ENCODE measurements around the gene DISP2. TPM values are rescaled to one million over a fixed set of nuclear protein-coding genes. Genes with fewer than 3 reads are reported as not detected.

Gene DISP2
- total RNA-seq, 1 donor: 0.36 TPM

GRCh38 chr15:40409366-40409765, 51.3 kb downstream of the DISP2 start:
- Histone ChIP-seq H4K20me1 (ENCODE audit: insufficient read depth, low read length) (peaks cover 4% of the 10 kb centered on the region), H3K27ac (ENCODE audit: low read depth, low read length) (no peak overlapping the region), H3K4me2 (ENCODE audit: insufficient read depth, low read length) (no peak overlapping the region), H3K27me3 (ENCODE audit: insufficient read depth, low read length) (no peaks in the 10 kb centered on the region), H3K36me3 (ENCODE audit: insufficient read depth, low read length) (peaks cover 61% of the 10 kb centered on the region), H3K4me1 (ENCODE audit: insufficient read depth, low read length) (peaks cover 21% of the 10 kb centered on the region), H3K4me3 (ENCODE audit: insufficient read depth, low read length) (no peak overlapping the region), H3K79me2 (ENCODE audit: insufficient read depth, low read length) (peaks cover 23% of the 10 kb centered on the region), H2AFZ (ENCODE audit: low read length) (no peak overlapping the region), H3K9me3 (ENCODE audit: low read depth, low read length) (no peaks in the 10 kb centered on the region)
- DNase-seq (ENCODE audit: insufficient read length, low spot score, missing footprints): peak; percentile 44
- TF ChIP-seq CTCF (IDR thresholded peaks at IDR 0.05; ENCODE audit: extremely low read depth, low read depth, low read length): no peak

- H3K9me3 ChIP-seq (ENCODE audit: low read depth, low read length): no peaks in the 10 kb centered on the region
- peaks cover 72% of the 10 kb centered on the region for H3K36me3 ChIP-seq (ENCODE audit: insufficient read depth, low read length)
- peaks cover 13% of the 10 kb centered on the region for H3K4me1 ChIP-seq (ENCODE audit: insufficient read depth, low read length)
- H3K79me2 ChIP-seq (ENCODE audit: insufficient read depth, low read length): peaks cover 23% of the 10 kb centered on the region
- no peak overlapping the region for H3K27ac ChIP-seq (ENCODE audit: low read depth, low read length)
- TF ChIP-seq CTCF (IDR thresholded peaks at IDR 0.05; ENCODE audit: extremely low read depth, low read depth, low read length): no peak
- peaks cover 4% of the 10 kb centered on the region for H4K20me1 ChIP-seq (ENCODE audit: insufficient read depth, low read length)
- H3K27me3 ChIP-seq (ENCODE audit: insufficient read depth, low read length): no peaks in the 10 kb centered on the region
- H3K4me3 ChIP-seq (ENCODE audit: insufficient read depth, low read length): no peak overlapping the region
- DNase-seq (ENCODE audit: insufficient read length, low spot score, missing footprints): peak; percentile 22
- H2AFZ ChIP-seq (ENCODE audit: low read length): no peak overlapping the region
- no peak overlapping the region for H3K4me2 ChIP-seq (ENCODE audit: insufficient read depth, low read length)
Measured at GRCh38 chr15:40410476-40410875, 52.5 kb downstream of the DISP2 start.

- H3K4me1 ChIP-seq (ENCODE audit: insufficient read depth, low read length): peaks cover 2% of the 10 kb centered on the region
- no peaks in the 10 kb centered on the region for H3K27me3 ChIP-seq (ENCODE audit: insufficient read depth, low read length)
- no peak for TF ChIP-seq CTCF (IDR thresholded peaks at IDR 0.05; ENCODE audit: extremely low read depth, low read depth, low read length)
- no peak overlapping the region for H3K27ac ChIP-seq (ENCODE audit: low read depth, low read length)
- no peak overlapping the region for H3K4me3 ChIP-seq (ENCODE audit: insufficient read depth, low read length)
- peaks cover 10% of the 10 kb centered on the region for H3K79me2 ChIP-seq (ENCODE audit: insufficient read depth, low read length)
- H3K4me2 ChIP-seq (ENCODE audit: insufficient read depth, low read length): no peak overlapping the region
- DNase-seq (ENCODE audit: insufficient read length, low spot score, missing footprints): peak; percentile 25
- H2AFZ ChIP-seq (ENCODE audit: low read length): no peak overlapping the region
- peaks cover 83% of the 10 kb centered on the region for H3K36me3 ChIP-seq (ENCODE audit: insufficient read depth, low read length)
- peaks cover 4% of the 10 kb centered on the region for H4K20me1 ChIP-seq (ENCODE audit: insufficient read depth, low read length)
- no peaks in the 10 kb centered on the region for H3K9me3 ChIP-seq (ENCODE audit: low read depth, low read length)
Measured at GRCh38 chr15:40412095-40412759, 54.2 kb downstream of the DISP2 start.

- no peak for TF ChIP-seq CTCF (IDR thresholded peaks at IDR 0.05; ENCODE audit: extremely low read depth, low read depth, low read length)
- H3K4me1 ChIP-seq (ENCODE audit: insufficient read depth, low read length): no peaks in the 10 kb centered on the region
- no peak for DNase-seq (ENCODE audit: insufficient read length, low spot score, missing footprints)
- peaks cover 2% of the 10 kb centered on the region for H3K79me2 ChIP-seq (ENCODE audit: insufficient read depth, low read length)
- H3K27ac ChIP-seq (ENCODE audit: low read depth, low read length): no peak overlapping the region
- H4K20me1 ChIP-seq (ENCODE audit: insufficient read depth, low read length): peaks cover 4% of the 10 kb centered on the region
- H3K4me3 ChIP-seq (ENCODE audit: insufficient read depth, low read length): no peak overlapping the region
- H2AFZ ChIP-seq (ENCODE audit: low read length): no peak overlapping the region
- no peaks in the 10 kb centered on the region for H3K27me3 ChIP-seq (ENCODE audit: insufficient read depth, low read length)
- no peak overlapping the region for H3K4me2 ChIP-seq (ENCODE audit: insufficient read depth, low read length)
- H3K36me3 ChIP-seq (ENCODE audit: insufficient read depth, low read length): peaks cover 84% of the 10 kb centered on the region
- H3K9me3 ChIP-seq (ENCODE audit: low read depth, low read length): no peaks in the 10 kb centered on the region
Measured at GRCh38 chr15:40413036-40413435, 55.0 kb downstream of the DISP2 start.
